ENCODE measurements around the gene TBC1D7.
"Not testable (repeated sequence)": the region's sequence is repeated elsewhere in the genome, so short reads cannot be mapped to it uniquely, and the experiment has no call there.

TBC1D7 gene

GRCh38 chr6:13355999-13356785 lies 27.9 kb upstream of the TBC1D7 start:
- peak; percentile 23 for DNase-seq

- DNase-seq: no peak
These were observed 27.0 kb upstream of the TBC1D7 start for GRCh38 chr6:13355043-13355945.

- no peak for DNase-seq
These were observed 26.1 kb upstream of the TBC1D7 start for GRCh38 chr6:13354331-13355042.

- no peak for DNase-seq
These were observed 23.8 kb upstream of the TBC1D7 start for GRCh38 chr6:13352165-13352564.

GRCh38 chr6:13351271-13351670 lies 22.9 kb upstream of the TBC1D7 start:
- no peak for DNase-seq

- DNase-seq: no peak
These were observed 21.6 kb upstream of the TBC1D7 start for GRCh38 chr6:13349811-13350506.

GRCh38 chr6:13348334-13349113 lies 20.2 kb upstream of the TBC1D7 start:
- no peak for DNase-seq

- DNase-seq: no peak
These were observed 17.9 kb upstream of the TBC1D7 start for GRCh38 chr6:13346245-13346644.

- DNase-seq: no peak
These were observed 14.2 kb upstream of the TBC1D7 start for GRCh38 chr6:13342414-13343019.

- no peak for DNase-seq
These were observed 11.7 kb upstream of the TBC1D7 start for GRCh38 chr6:13339863-13340630.

- DNase-seq: no peak
These were observed 9.7 kb upstream of the TBC1D7 start for GRCh38 chr6:13338038-13338437.

GRCh38 chr6:13336553-13336952 lies 8.2 kb upstream of the TBC1D7 start:
- DNase-seq: peak; percentile 43

GRCh38 chr6:13334953-13335352 lies 6.6 kb upstream of the TBC1D7 start:
- no peak for DNase-seq

- DNase-seq: no peak
These were observed 4.0 kb upstream of the TBC1D7 start for GRCh38 chr6:13332349-13332706.

- DNase-seq: no peak
These were observed 3.4 kb upstream of the TBC1D7 start for GRCh38 chr6:13331516-13332348.

- no peak for DNase-seq
These were observed 492 bp upstream of the TBC1D7 start for GRCh38 chr6:13328875-13329183.

- DNase-seq: no peak
These were observed 654 bp downstream of the TBC1D7 start for GRCh38 chr6:13327691-13328075.

GRCh38 chr6:13326031-13326586 lies 2.2 kb downstream of the TBC1D7 start:
- not testable (repeated sequence) for DNase-seq

- no peak for DNase-seq
These were observed 8.3 kb downstream of the TBC1D7 start for GRCh38 chr6:13319891-13320564.

Measured in CD4-positive, alpha-beta T cell treated with Interleukin-15 for 1 hour (primary cell).